GM18951 (cell line): Measurements from ENCODE around the gene ERGIC1.

Source experiments
- POLR2A ChIP-seq: IDR thresholded peaks from 4 replicates; pipeline ENCODE4 v1.6.1; 2011; ENCODE audit warnings: mild to moderate bottlenecking; ENCODE audit not compliant: insufficient read length, insufficient read depth; ENCODE audit errors: extremely low read depth
- in situ Hi-C: fragments of 300-500 bp; cut with MboI; formaldehyde crosslinking; loops from one replicate; pipeline ENCODE4 v1.12.0; 2022; ENCODE audit warnings: low sequenced_read_pairs, mixed read lengths, inconsistent platforms; ENCODE audit not compliant: unreplicated experiment

Gene ERGIC1

DNA sequence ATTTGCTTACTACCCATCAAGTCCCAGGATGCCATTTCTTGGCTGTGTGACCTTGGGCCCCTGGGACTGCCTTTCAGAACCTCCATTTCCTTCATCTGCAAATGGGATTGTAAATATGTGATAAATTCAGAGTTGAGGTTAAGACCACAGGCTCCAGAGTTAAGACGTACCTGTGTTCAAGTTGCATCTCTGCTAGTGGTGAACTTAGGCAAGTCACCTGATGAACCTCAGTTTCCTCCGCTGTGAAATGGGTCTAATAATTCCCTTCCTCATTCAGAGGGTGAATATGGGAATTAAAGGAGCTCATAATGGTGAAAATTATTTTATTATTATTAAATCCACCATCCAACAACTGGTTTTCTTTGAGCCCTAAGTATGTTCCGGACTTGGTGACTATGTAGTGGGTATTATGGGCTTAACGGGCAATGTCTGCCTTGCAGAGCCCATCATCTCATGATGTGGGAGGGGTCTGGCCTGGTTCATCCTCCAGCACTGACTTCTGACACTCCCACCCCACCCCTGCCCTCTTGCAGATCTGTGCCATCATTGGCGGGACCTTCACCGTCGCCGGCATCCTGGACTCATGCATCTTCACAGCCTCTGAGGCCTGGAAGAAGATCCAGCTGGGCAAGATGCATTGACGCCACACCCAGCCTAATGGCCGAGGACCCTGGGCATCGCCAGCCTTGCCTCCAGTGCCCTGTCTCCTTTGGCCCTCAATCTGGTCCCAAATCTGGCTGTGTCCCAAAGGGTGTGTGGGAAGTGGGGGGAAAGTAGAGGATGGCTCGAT, 116.3 kb downstream of the ERGIC1 start:
- in situ Hi-C loops = no loop called here
- TF ChIP-seq POLR2A = no peak

DNA sequence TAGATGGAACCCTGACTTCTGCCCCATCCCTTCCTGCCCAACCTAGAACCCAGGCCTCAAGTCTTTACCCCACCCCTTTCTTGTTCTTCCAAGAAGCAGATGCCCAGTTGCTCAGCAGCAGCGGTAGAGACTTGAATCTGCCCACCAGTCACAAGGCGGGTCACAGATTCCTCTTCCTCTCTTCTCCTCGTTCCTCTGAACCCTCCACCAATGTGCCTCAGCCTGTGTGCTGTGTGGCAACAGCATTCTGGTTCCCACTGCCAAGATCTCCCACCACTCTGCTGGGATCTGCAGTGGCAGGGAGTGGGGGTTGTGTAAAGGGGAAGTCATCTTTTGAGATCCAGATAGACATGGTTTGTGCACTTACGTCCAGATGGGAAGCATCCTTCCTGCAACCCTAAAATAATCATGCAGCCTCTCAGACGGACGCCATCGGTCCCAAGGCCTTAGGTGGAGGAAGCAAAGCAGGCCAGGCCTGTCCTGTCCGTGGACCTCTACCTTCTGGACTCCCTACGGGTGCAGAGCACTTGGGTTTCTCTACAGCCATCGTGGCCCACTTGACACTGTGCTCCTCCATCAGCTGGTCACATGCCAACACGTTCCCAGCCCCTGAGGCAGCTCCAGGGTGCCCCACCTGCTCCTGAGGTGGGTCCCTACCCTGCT, 117.5 kb downstream of the ERGIC1 start:
- in situ Hi-C loops = no loop called here
- TF ChIP-seq POLR2A = no peak

DNA sequence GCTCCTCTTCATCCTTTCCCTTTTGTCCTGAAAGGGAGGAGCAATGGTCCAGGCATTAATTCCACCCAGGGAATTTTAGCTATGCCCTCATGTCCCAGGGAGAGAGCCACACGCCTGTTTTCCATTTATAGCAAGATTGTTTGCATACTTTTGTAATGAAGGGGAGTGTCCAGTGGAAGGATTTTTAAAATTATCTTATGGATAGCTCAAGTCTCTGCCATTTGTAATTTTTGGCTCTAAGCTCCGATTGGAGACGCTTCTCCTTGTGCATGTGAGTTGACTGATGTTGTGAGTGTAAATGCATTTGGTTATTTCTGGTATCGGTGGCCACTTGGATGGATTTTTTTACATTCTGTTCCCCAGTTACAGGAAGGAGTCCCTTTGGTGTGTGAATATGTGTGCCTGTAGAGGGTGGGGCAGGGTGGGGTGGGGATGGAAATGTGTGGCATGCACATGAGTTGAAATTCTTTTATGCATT, 118.0 kb downstream of the ERGIC1 start:
- in situ Hi-C loops = no loop called here
- no peak for TF ChIP-seq POLR2A

DNA sequence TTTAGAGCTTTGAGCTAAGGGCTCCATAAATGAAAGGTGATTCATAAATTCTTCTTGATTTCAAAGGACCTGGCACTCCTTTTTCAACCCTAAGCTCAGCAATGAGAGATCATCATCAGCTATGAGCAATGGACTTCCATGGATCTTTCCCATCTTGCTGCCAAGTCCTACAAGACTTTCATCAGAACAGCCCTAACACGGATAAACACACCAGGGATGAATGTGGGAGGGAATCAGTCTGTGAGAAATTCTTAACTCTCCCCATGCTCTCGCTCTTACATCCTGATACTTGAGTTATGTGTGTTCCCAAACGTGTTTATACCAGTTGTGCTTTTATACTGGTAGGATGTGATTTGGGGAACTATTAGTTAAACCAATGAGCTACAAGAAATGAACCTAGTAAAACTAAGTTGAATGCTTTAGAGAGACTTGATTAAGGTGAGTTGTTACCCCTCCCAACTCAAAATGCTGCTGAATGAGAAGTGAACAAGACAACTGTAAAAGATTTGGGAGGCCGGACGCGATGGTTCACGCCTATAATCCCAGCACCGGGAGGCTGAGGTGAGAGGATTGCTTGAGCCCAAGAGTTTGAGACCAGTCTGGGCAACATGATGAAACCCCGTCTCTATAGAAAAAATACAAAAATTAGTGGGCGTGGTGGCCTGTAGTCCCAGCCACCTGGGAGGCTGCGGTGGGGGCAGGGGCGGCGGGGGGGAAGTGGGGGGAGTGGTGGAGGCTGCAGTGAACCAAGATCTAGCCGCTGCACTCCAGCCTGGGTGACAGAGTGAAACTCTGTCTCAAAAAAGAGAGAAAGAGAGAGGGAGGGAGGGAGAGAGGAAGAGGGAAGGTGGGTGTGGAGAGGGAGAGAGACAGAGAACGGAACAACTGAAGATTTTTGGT, 120.0 kb downstream of the ERGIC1 start:
- no peak for TF ChIP-seq POLR2A
- in situ Hi-C loops = no loop called here

DNA sequence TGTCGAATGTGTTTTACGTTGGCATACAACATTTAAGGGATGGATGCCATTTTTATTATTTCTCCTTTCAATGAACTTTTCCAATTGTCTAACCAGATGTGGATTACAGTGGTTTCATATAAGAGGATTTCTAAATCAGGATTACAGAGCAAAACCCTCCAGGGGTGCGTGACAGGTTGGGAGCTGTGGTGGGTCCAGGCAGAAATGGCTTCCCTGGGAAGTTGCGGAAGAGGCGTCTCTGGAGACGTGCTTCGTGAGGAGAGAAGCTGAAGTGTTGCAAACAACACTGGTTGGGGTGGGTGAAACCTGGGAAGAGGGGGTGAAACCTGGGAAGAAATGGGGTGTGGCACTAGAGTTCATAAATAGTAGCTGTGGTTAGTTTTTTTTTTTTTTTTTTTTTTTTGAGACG, 120.7 kb downstream of the ERGIC1 start:
- in situ Hi-C loops = no loop called here
- no peak for TF ChIP-seq POLR2A

DNA sequence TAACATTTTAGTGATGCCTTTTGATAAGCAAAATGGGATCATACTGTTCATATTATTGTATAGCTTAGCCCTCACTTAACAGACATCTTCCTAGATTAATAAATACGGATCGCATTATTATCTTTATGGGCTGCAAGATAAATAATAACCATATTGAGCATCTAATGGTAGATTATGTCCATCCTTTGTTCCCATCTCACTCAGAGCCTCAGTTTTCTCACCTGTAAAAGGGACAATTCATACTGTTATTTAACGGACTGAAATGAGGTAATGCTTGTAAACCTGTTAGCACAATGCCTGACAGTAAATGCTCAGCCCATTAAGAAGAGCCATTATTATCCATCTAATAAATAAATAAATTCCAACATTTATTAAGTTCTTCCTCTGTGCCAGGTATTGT, 122.2 kb downstream of the ERGIC1 start:
- in situ Hi-C loops = no loop called here
- TF ChIP-seq POLR2A = no peak

- in situ Hi-C loops = no loop called here
- TF ChIP-seq POLR2A = no peak
These were observed 122.9 kb downstream of the ERGIC1 start for GRCh38 chr5:172956936-172957335.

- in situ Hi-C loops = no loop called here
- TF ChIP-seq POLR2A = no peak
These were observed 123.4 kb downstream of the ERGIC1 start for GRCh38 chr5:172957458-172957857.

GRCh38 chr5:172958331-172959046, 124.4 kb downstream of the ERGIC1 start:
- TF ChIP-seq POLR2A = no peak
- in situ Hi-C loops = no loop called here

DNA sequence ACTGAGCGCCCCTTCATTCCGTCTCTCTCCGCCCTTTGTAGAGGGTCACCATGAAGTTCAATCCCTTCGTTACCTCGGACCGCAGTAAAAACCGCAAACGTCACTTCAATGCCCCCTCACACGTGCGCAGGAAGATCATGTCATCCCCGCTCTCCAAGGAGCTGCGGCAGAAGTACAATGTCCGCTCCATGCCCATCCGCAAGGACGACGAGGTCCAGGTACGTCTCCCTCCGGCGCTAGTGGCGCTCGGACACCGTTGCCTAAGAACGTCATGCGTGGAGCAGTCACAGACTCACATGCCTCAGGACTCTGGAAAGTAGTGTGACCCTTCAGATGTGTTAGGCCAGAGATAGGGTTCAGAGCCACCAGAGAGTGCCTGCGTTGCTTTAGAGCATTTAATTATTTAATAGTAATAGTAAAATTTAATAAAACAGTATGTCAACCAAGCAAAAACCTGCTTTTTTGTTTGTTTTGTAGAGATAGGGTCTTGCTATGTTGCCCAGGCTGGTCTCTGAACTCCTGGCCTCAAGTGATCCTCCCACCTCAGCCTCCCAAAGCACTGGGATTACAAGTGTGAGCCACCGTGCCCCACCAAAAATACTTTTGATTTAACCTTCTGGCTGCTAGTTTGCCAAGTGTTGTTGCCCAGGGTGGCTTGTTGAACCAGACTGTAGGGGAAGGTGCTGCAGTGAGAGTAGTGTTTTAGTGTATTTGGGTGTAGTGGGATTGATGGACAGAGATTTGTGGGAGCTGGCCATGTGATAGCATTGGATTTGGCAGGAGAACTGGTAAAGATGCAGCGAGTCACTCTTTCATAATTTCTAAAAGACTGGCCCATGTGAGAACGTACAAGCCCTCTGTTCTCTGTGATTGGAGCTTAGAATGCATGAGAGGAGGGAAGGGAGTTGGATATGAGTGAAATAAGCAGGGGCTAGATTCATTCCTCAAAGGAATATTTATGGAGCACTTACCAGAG, 126.1 kb downstream of the ERGIC1 start:
- in situ Hi-C loops = no loop called here
- TF ChIP-seq POLR2A = no peak

GRCh38 chr5:172969921-172970320, 135.9 kb downstream of the ERGIC1 start:
- no peak for TF ChIP-seq POLR2A

GRCh38 chr5:172971482-172971881, 137.4 kb downstream of the ERGIC1 start:
- in situ Hi-C loops = no loop called here

More at GRCh38 chr5:172969921-172970320, 135.9 kb downstream of the ERGIC1 start:
- in situ Hi-C loops = no loop called here

DNA sequence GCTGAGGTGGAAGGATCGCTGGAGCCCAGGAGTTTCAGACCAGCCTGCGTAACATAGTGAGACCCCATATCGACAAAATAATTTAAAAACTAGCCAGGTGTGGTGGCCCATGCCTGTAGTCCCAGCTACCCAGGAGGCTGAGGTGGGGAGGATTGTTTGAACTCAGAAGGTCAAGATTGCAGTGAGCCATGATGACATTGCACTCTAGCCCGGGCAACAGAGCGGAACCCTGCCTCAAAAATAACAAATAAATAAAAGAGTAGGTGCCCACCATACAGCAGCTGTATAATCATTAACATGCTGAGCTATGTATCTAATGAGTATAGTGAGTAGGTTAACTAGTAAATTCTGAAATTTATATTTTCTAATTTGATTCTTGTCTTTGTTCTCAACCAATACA, 138.5 kb downstream of the ERGIC1 start:
- no peak for TF ChIP-seq POLR2A
- in situ Hi-C loops = no loop called here

More at GRCh38 chr5:172971482-172971881, 137.4 kb downstream of the ERGIC1 start:
- no peak for TF ChIP-seq POLR2A
